ENCODE results near the gene C1orf116. TPM values are rescaled to one million over a fixed set of nuclear protein-coding genes. Genes with fewer than 3 reads are reported as not detected.

C1orf116 gene
- total RNA-seq, 1 experiment from 2014 or later, result 36.7 TPM

GRCh38 chr1:207079706-207080241, 47.2 kb upstream of the C1orf116 start:
- Histone ChIP-seq H3K36me3 (ENCODE audit: low read depth) (no peaks in the 10 kb centered on the region), H3F3A (ENCODE audit: insufficient read depth, low read depth) (peaks cover 4% of the 10 kb centered on the region; the same call in 1 of the 2 replicates), H2AFZ (no peak overlapping the region), H3K4me1 (replicated peaks; ENCODE audit: insufficient read depth) (peaks cover 7% of the 10 kb centered on the region; the same call in 1 of the 2 replicates), H3K4me2 (no peak overlapping the region), H3K79me2 (ENCODE audit: low read depth) (no peaks in the 10 kb centered on the region), H3K9me2 (ENCODE audit: insufficient read depth) (no peaks in the 10 kb centered on the region), H4K20me1 (ENCODE audit: insufficient read depth) (no peaks in the 10 kb centered on the region), H3K27me3 (ENCODE audit: insufficient read depth, low read depth) (no peaks in the 10 kb centered on the region), H3K4me3 (no peak overlapping the region), H3K9me3 (ENCODE audit: insufficient read depth, low read depth) (no peaks in the 10 kb centered on the region), H3K27ac (no peak overlapping the region)
- BruUV-seq (replicated peaks), result no TSS peak
- POLR2A ChIA-PET (ENCODE audit: unreplicated experiment), result interaction anchor here (0.5 to 0.6 kb wide), 3 partner anchors 108 to 445 kb away, joined by 3 to 4 read pairs (median 4); no protein-coding TSS in a partner anchor
- TF ChIP-seq, protein P1, sequence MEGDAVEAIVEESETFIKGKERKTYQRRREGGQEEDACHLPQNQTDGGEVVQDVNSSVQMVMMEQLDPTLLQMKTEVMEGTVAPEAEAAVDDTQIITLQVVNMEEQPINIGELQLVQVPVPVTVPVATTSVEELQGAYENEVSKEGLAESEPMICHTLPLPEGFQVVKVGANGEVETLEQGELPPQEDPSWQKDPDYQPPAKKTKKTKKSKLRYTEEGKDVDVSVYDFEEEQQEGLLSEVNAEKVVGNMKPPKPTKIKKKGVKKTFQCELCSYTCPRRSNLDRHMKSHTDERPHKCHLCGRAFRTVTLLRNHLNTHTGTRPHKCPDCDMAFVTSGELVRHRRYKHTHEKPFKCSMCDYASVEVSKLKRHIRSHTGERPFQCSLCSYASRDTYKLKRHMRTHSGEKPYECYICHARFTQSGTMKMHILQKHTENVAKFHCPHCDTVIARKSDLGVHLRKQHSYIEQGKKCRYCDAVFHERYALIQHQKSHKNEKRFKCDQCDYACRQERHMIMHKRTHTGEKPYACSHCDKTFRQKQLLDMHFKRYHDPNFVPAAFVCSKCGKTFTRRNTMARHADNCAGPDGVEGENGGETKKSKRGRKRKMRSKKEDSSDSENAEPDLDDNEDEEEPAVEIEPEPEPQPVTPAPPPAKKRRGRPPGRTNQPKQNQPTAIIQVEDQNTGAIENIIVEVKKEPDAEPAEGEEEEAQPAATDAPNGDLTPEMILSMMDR (conservative IDR thresholded peaks at IDR 0.05), result no peak
- TF ChIP-seq EZH2 (IDR thresholded peaks at IDR 0.05; ENCODE audit: low read depth), result no peak
- peak in 1 of 2 experiments; percentile 12 for DNase-seq
- CTCF ChIA-PET, result interaction anchor here (0.5 kb wide), 1 partner anchor 11 kb away, joined by 4 read pairs; no protein-coding TSS in a partner anchor
- intact Hi-C loops (cut with micrococcal nuclease; ENCODE audit: unreplicated experiment), result loop anchor here (2.0 to 10.0 kb wide), 5 partner anchors 97 to 472 kb away; no protein-coding TSS in a partner anchor

- Histone ChIP-seq H3K4me3 (no peak overlapping the region), H3K9me2 (ENCODE audit: insufficient read depth) (no peaks in the 10 kb centered on the region), H3K36me3 (ENCODE audit: low read depth) (no peaks in the 10 kb centered on the region), H2AFZ (no peak overlapping the region), H3K9me3 (ENCODE audit: insufficient read depth, low read depth) (no peaks in the 10 kb centered on the region), H3K27ac (no peak overlapping the region), H3K79me2 (ENCODE audit: low read depth) (no peaks in the 10 kb centered on the region), H3K4me1 (replicated peaks; ENCODE audit: insufficient read depth) (no peaks in the 10 kb centered on the region), H4K20me1 (ENCODE audit: insufficient read depth) (no peaks in the 10 kb centered on the region), H3F3A (ENCODE audit: insufficient read depth, low read depth) (peaks cover 4% of the 10 kb centered on the region; the same call in 1 of the 2 replicates), H3K4me2 (no peak overlapping the region), H3K27me3 (ENCODE audit: insufficient read depth, low read depth) (no peaks in the 10 kb centered on the region)
- DNase-seq, result no peak
- BruUV-seq (replicated peaks), result no TSS peak
- intact Hi-C loops (cut with micrococcal nuclease; ENCODE audit: unreplicated experiment), result loop anchor here (2.0 to 5.0 kb wide), 4 partner anchors 96 to 471 kb away; no protein-coding TSS in a partner anchor
- no peak for TF ChIP-seq EZH2 (IDR thresholded peaks at IDR 0.05; ENCODE audit: low read depth)
- POLR2A ChIA-PET (ENCODE audit: unreplicated experiment), result no interaction called here
- CTCF ChIA-PET, result no interaction called here
Measured at GRCh38 chr1:207078578-207079132, 46.1 kb upstream of the C1orf116 start.

- ChIA-PET POLR2A (ENCODE audit: unreplicated experiment) (no interaction called here), CTCF (no interaction called here)
- no peaks in the 10 kb centered on the region for H4K20me1 ChIP-seq (ENCODE audit: insufficient read depth)
- H3K4me1 ChIP-seq (replicated peaks; ENCODE audit: insufficient read depth), result no peaks in the 10 kb centered on the region
- TF ChIP-seq EZH2 (IDR thresholded peaks at IDR 0.05; ENCODE audit: low read depth), result no peak
- TF ChIP-seq, protein P1 (conservative IDR thresholded peaks at IDR 0.05), result peak; percentile 95
- H3K36me3 ChIP-seq (ENCODE audit: low read depth), result no peaks in the 10 kb centered on the region
- peak; percentile 61 to 67 for DNase-seq
- H3K9me2 ChIP-seq (ENCODE audit: insufficient read depth), result no peaks in the 10 kb centered on the region
- no peak overlapping the region for H2AFZ ChIP-seq
- H3K27me3 ChIP-seq (ENCODE audit: insufficient read depth, low read depth), result no peaks in the 10 kb centered on the region
- H3K9me3 ChIP-seq (ENCODE audit: insufficient read depth, low read depth), result no peaks in the 10 kb centered on the region
- intact Hi-C loops (cut with micrococcal nuclease; ENCODE audit: unreplicated experiment), result loop anchor here (1.0 to 5.0 kb wide), 7 partner anchors 27 to 470 kb away; no protein-coding TSS in a partner anchor
- no peak overlapping the region for H3K4me3 ChIP-seq
- H3K79me2 ChIP-seq (ENCODE audit: low read depth), result no peaks in the 10 kb centered on the region
- H3F3A ChIP-seq (ENCODE audit: insufficient read depth, low read depth), result peaks cover 2% of the 10 kb centered on the region; the same call in 1 of the 2 replicates
- no peak overlapping the region for H3K27ac ChIP-seq
- H3K4me2 ChIP-seq, result no peak overlapping the region
- BruUV-seq (replicated peaks), result no TSS peak
Measured at GRCh38 chr1:207077470-207078377, 45.2 kb upstream of the C1orf116 start.
